Panc1 (cell line): ENCODE data around the gene ZFAND2A. TPM values are rescaled to one million over a fixed set of nuclear protein-coding genes. Genes with fewer than 3 reads are reported as not detected.
"Not testable (repeated sequence)": the region's sequence is repeated elsewhere in the genome, so short reads cannot be mapped to it uniquely, and the experiment has no call there.

ENCODE experiments used
- ATAC-seq: fragments of 200-7000 bp; cut with Tn5 transposase; 2 replicates; pipeline ENCODE4 v1.9.1; 2020; ENCODE audit warnings: mild to moderate bottlenecking, moderate library complexity
- BruUV-seq: library from RNA; stranded (reverse); fragments of 400-500 nt; replicated peaks from 2 replicates; lab custom pipeline; 2021; lab: Mats Ljungman, UMichigan
- CTCF ChIA-PET: fragments of 300-600 bp; sonication (Branson Sonifier 250); formaldehyde crosslinking; loops from one replicate; lab custom pipeline; 2022; ENCODE audit warnings: antibody characterized with exemption; lab: Charles Lee
- POLR2A ChIA-PET: fragments of 300-600 bp; sonication (Branson Sonifier 250); formaldehyde crosslinking; loops from one replicate; lab custom pipeline; 2022; ENCODE audit warnings: antibody characterized with exemption; lab: Charles Lee
- DNase-seq: peaks from one replicate; pipeline ENCODE4 v3.0.0-alpha.2; 2010; ENCODE audit warnings: low read depth, low spot score
- H3K27ac ChIP-seq: 2 replicates; pipeline ENCODE4 v1.5.1; 2011; ENCODE audit warnings: mild to moderate bottlenecking, low read length, inconsistent platforms
- H3K27me3 ChIP-seq: fragments of 200-500 bp; sonication (Bioruptor generic); 2 replicates; pipeline ENCODE4 v1.6.0; 2014; ENCODE audit warnings: low read length, inconsistent platforms; ENCODE audit not compliant: control insufficient read depth, insufficient read depth
- H3K36me3 ChIP-seq: fragments of 200-500 bp; sonication (Bioruptor generic); 2 replicates; pipeline ENCODE4 v1.5.1; 2014; ENCODE audit warnings: inconsistent platforms, mild to moderate bottlenecking, low read length, moderate library complexity; ENCODE audit not compliant: control insufficient read depth, insufficient read depth
- H3K4me1 ChIP-seq: 2 replicates; pipeline ENCODE4 v1.5.1; 2011; ENCODE audit warnings: inconsistent platforms, mild to moderate bottlenecking, low read length, moderate library complexity; ENCODE audit not compliant: control insufficient read depth, insufficient read depth
- H3K4me3 ChIP-seq, 2 experiments: 2 replicates each; pipeline ENCODE4 v1.5.1; 2011 to 2012; ENCODE audit warnings: low read depth in 2 of 2, low read length in 2 of 2, mild to moderate bottlenecking in 2 of 2, inconsistent platforms in 1 of 2, moderate library complexity in 1 of 2
- H3K9me3 ChIP-seq: fragments of 200-500 bp; sonication (Bioruptor generic); 2 replicates; pipeline ENCODE4 v1.5.1; 2014; ENCODE audit warnings: low read depth, mild to moderate bottlenecking, inconsistent platforms, low read length, moderate library complexity; ENCODE audit not compliant: control insufficient read depth, insufficient read depth
- POLR2AphosphoS5 ChIP-seq: IDR thresholded peaks from 2 replicates; pipeline ENCODE4 v1.6.1; 2012; ENCODE audit warnings: mild to moderate bottlenecking, low read depth, low read length, moderate library complexity
- SIN3A ChIP-seq: IDR thresholded peaks from 2 replicates; pipeline ENCODE4 v1.6.1; 2012; ENCODE audit warnings: low read depth, mild to moderate bottlenecking, low read length, moderate library complexity, borderline replicate concordance; ENCODE audit not compliant: insufficient read depth
- TCF7L2 ChIP-seq: IDR thresholded peaks from 2 replicates; pipeline ENCODE4 v1.6.1; 2011; ENCODE audit warnings: mild to moderate bottlenecking, low read depth, low read length, inconsistent platforms
- in situ Hi-C: cut with HindIII; loops from 2 replicates; pipeline ENCODE4 v1.10.0; 2016; ENCODE audit warnings: low sequenced_read_pairs, low pct_unique_long_range_greater_than_20kb
- intact Hi-C: fragments of 100-400 bp; cut with micrococcal nuclease; formaldehyde crosslinking; loops from one replicate; pipeline ENCODE4 v1.10.0; 2022; ENCODE audit not compliant: unreplicated experiment
- total RNA-seq: library from RNA; stranded (reverse); gene quantifications from one replicate; pipeline ENCODE4 v1.2.1, GENCODE V29; 2021; ENCODE audit not compliant: unreplicated experiment
- TF ChIP-seq, protein P1 (sequence below): fragments of 450-650 bp; IDR thresholded peaks from 2 replicates; pipeline ENCODE4 v1.5.1; 2017; ENCODE audit warnings: mild to moderate bottlenecking
- TF ChIP-seq, protein P2 (sequence below), 2 experiments: IDR thresholded peaks; 2 replicates each; pipeline ENCODE4 v1.6.1; 2011 to 2012; ENCODE audit warnings: low read depth in 2 of 2, control low read depth in 1 of 2, low read length in 1 of 2, mild to moderate bottlenecking in 1 of 2, moderate library complexity in 1 of 2; ENCODE audit not compliant: insufficient read depth in 1 of 2

ZFAND2A gene
- total RNA-seq, 1 experiment from 2014 or later: 24.1 TPM

DNA sequence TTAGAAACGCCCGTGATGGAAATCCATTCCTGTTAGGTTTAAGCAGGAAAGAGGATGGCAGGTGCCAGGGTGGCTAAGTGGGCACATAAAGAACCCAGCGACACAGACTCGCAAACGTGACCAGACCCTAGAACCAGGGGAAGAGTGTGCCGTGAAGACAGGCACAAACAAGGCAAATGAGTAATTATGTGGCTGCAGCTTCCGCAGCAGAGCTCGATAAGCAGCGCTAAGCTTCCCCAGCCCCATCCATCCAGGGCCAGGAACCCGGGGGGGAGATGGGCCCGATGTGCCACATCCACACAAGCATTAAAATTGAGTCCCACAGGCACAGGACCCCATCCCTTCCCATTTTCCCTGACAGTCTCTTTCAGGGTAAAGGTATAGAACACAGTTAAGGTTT, 14.0 kb upstream of the ZFAND2A start:
- in situ Hi-C loops: no loop called here
- POLR2A ChIA-PET: no interaction called here
- CTCF ChIA-PET: interaction anchor here (0.7 kb wide), 1 partner anchor 130 kb away, joined by 3 read pairs; the partner anchor contains the start of gene GPR146

DNA sequence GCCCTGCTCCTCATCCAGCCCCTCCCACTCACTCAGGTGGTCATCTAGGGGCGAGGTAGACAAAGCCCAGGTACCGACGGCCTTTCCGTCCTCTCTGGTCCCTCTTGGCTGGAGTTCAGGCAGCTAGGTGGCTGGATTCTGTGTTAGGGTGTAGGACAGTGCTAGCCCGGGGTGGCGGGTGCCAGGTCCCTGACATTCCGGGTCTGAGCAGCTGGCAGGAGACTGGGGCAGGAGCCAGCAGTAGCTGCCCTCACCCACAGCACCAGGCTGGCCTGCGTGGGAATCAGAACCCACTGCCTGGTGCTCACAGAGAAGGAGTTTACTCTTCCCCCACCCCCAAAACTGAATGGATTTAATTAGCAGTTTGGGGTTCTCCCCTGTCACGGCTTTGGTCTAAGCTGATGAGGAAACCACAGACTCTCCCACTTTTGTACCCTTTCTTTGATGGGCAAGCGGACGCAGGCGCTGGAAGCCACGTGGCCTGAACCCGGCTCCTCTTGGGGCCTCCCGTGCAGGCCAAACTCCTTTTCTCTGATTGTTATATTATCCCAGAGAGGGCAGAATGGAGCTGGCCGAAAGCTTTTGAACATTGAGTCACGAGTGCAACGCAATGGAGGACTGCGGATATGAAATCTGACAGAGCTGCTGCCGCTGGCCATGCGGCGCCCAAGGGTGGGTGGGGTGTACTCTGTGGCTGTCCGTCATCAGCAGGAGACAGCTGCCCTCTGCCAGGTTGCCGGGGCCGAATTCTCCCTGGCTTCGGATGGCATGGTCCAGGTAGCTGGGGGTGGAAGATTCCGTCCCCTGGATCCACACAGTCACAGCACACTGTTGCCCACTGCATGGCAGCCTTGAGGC, 12.9 kb upstream of the ZFAND2A start:
- CTCF ChIA-PET: no interaction called here
- no TSS peak for BruUV-seq
- H3K4me1 ChIP-seq: peaks cover 12% of the 10 kb centered on the region
- no peak for DNase-seq
- intact Hi-C loops: no loop called here
- H3K4me3 ChIP-seq: no peak overlapping the region
- TF ChIP-seq, protein P1, sequence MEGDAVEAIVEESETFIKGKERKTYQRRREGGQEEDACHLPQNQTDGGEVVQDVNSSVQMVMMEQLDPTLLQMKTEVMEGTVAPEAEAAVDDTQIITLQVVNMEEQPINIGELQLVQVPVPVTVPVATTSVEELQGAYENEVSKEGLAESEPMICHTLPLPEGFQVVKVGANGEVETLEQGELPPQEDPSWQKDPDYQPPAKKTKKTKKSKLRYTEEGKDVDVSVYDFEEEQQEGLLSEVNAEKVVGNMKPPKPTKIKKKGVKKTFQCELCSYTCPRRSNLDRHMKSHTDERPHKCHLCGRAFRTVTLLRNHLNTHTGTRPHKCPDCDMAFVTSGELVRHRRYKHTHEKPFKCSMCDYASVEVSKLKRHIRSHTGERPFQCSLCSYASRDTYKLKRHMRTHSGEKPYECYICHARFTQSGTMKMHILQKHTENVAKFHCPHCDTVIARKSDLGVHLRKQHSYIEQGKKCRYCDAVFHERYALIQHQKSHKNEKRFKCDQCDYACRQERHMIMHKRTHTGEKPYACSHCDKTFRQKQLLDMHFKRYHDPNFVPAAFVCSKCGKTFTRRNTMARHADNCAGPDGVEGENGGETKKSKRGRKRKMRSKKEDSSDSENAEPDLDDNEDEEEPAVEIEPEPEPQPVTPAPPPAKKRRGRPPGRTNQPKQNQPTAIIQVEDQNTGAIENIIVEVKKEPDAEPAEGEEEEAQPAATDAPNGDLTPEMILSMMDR: no peak
- TF ChIP-seq SIN3A (no peak), TCF7L2 (no peak), POLR2AphosphoS5 (no peak)
- TF ChIP-seq, protein P2, sequence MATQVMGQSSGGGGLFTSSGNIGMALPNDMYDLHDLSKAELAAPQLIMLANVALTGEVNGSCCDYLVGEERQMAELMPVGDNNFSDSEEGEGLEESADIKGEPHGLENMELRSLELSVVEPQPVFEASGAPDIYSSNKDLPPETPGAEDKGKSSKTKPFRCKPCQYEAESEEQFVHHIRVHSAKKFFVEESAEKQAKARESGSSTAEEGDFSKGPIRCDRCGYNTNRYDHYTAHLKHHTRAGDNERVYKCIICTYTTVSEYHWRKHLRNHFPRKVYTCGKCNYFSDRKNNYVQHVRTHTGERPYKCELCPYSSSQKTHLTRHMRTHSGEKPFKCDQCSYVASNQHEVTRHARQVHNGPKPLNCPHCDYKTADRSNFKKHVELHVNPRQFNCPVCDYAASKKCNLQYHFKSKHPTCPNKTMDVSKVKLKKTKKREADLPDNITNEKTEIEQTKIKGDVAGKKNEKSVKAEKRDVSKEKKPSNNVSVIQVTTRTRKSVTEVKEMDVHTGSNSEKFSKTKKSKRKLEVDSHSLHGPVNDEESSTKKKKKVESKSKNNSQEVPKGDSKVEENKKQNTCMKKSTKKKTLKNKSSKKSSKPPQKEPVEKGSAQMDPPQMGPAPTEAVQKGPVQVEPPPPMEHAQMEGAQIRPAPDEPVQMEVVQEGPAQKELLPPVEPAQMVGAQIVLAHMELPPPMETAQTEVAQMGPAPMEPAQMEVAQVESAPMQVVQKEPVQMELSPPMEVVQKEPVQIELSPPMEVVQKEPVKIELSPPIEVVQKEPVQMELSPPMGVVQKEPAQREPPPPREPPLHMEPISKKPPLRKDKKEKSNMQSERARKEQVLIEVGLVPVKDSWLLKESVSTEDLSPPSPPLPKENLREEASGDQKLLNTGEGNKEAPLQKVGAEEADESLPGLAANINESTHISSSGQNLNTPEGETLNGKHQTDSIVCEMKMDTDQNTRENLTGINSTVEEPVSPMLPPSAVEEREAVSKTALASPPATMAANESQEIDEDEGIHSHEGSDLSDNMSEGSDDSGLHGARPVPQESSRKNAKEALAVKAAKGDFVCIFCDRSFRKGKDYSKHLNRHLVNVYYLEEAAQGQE (IDR thresholded peaks at IDR 0.05; ENCODE audit: insufficient read depth in 1 of 2, low read depth in 2 of 2, low read length in 1 of 2): no peak
- H3K27me3 ChIP-seq: no peaks in the 10 kb centered on the region
- no peaks in the 10 kb centered on the region for H3K36me3 ChIP-seq
- POLR2A ChIA-PET: no interaction called here
- H3K27ac ChIP-seq: no peak overlapping the region
- in situ Hi-C loops: no loop called here
- ATAC-seq: no peak
- H3K9me3 ChIP-seq: no peaks in the 10 kb centered on the region

More for the DNA sequence above, 14.0 kb upstream of the ZFAND2A start:
- Histone ChIP-seq H3K4me3 (no peak overlapping the region), H3K36me3 (no peaks in the 10 kb centered on the region), H3K4me1 (peaks cover 12% of the 10 kb centered on the region), H3K9me3 (no peaks in the 10 kb centered on the region), H3K27ac (no peak overlapping the region), H3K27me3 (no peaks in the 10 kb centered on the region)
- no TSS peak for BruUV-seq
- TF ChIP-seq, protein P1: no peak
- TF ChIP-seq POLR2AphosphoS5: no peak
- TF ChIP-seq, protein P2 (IDR thresholded peaks at IDR 0.05; ENCODE audit: insufficient read depth in 1 of 2, low read depth in 2 of 2, low read length in 1 of 2): no peak
- no peak for TF ChIP-seq TCF7L2
- TF ChIP-seq SIN3A: no peak
- DNase-seq (no peak), ATAC-seq (no peak)
- intact Hi-C loops: no loop called here

DNA sequence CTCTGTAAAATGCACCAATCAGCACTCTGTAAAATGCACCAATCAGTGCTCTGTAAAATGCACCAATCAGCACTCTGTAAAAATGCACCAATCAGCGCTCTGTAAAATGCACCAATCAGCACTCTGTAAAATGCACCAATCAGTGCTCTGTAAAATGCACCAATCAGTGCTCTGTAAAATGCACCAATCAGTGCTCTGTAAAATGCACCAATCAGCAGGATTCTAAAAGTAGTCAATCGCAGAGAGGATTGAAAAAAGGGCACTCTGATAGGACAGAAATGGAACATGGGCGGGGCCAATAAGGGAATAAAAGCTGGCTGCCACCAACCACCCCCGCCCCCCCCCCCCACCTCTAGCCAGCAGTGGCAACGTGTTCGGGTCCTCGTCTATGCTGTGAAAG, 11.5 kb upstream of the ZFAND2A start:
- H3K27me3 ChIP-seq, H3K27ac ChIP-seq, H3K36me3 ChIP-seq, DNase-seq, in situ Hi-C loops, BruUV-seq, H3K9me3 ChIP-seq, intact Hi-C loops, H3K4me1 ChIP-seq, H3K4me3 ChIP-seq, ATAC-seq: not testable (repeated sequence)
- POLR2A ChIA-PET: interaction anchor here (0.6 kb wide), 1 partner anchor 44 kb away, joined by 3 read pairs; no protein-coding TSS in a partner anchor
- CTCF ChIA-PET: interaction anchor here (0.7 to 1.2 kb wide), 3 partner anchors 11 to 179 kb away, joined by 3 to 5 read pairs (median 4); no protein-coding TSS in a partner anchor
